ENCODE results near the gene SYNM. TPM values are rescaled to one million over a fixed set of nuclear protein-coding genes. Genes with fewer than 3 reads are reported as not detected.

Gene SYNM
- total RNA-seq, 2 donors from 2014 or later, result 1.4 to 2.7 TPM

- no peak for DNase-seq
- H3K36me3 Mint-ChIP-seq (ENCODE audit: low read depth), result peaks cover 2% of the 10 kb centered on the region
- H3K4me3 Mint-ChIP-seq, result no peak overlapping the region
- H3K4me1 Mint-ChIP-seq, result no peaks in the 10 kb centered on the region
- ATAC-seq, result no peak
- H3K27ac Mint-ChIP-seq, result no peak overlapping the region
- peaks cover 18% of the 10 kb centered on the region for H3K27me3 Mint-ChIP-seq
- H3K9me3 ChIP-seq (ENCODE audit: control insufficient read depth, low read length, poor library complexity, severe bottlenecking), result no peaks in the 10 kb centered on the region
Observed at GRCh38 chr15:99154271-99154670, 49.4 kb downstream of the SYNM start.

GRCh38 chr15:99155961-99156443, 51.1 kb downstream of the SYNM start:
- DNase-seq, result no peak
- H3K4me1 Mint-ChIP-seq, result no peaks in the 10 kb centered on the region
- H3K4me3 Mint-ChIP-seq, result no peak overlapping the region
- no peaks in the 10 kb centered on the region for H3K9me3 ChIP-seq (ENCODE audit: control insufficient read depth, low read length, poor library complexity, severe bottlenecking)
- peaks cover 12% of the 10 kb centered on the region for H3K27me3 Mint-ChIP-seq
- no peak for ATAC-seq
- H3K36me3 Mint-ChIP-seq (ENCODE audit: low read depth), result peaks cover 2% of the 10 kb centered on the region
- H3K27ac Mint-ChIP-seq, result no peak overlapping the region

- H3K9me3 ChIP-seq (ENCODE audit: control insufficient read depth, low read length, poor library complexity, severe bottlenecking), result no peaks in the 10 kb centered on the region
- peaks cover 7% of the 10 kb centered on the region for H3K27me3 Mint-ChIP-seq
- peaks cover 2% of the 10 kb centered on the region for H3K36me3 Mint-ChIP-seq (ENCODE audit: low read depth)
- no peaks in the 10 kb centered on the region for H3K4me1 Mint-ChIP-seq
- no peak overlapping the region for H3K27ac Mint-ChIP-seq
- DNase-seq (no peak), ATAC-seq (no peak)
- H3K4me3 Mint-ChIP-seq, result no peak overlapping the region
Observed at GRCh38 chr15:99157456-99157855, 52.6 kb downstream of the SYNM start.

- peaks cover 7% of the 10 kb centered on the region for H3K27me3 Mint-ChIP-seq
- DNase-seq (no peak), ATAC-seq (no peak)
- no peaks in the 10 kb centered on the region for H3K9me3 ChIP-seq (ENCODE audit: control insufficient read depth, low read length, poor library complexity, severe bottlenecking)
- H3K4me1 Mint-ChIP-seq, result peaks cover 3% of the 10 kb centered on the region
- H3K4me3 Mint-ChIP-seq, result no peak overlapping the region
- H3K27ac Mint-ChIP-seq, result no peak overlapping the region
- peaks cover 2% of the 10 kb centered on the region for H3K36me3 Mint-ChIP-seq (ENCODE audit: low read depth)
Observed at GRCh38 chr15:99158626-99159412, 53.9 kb downstream of the SYNM start.

- H3K27ac Mint-ChIP-seq, result peak overlapping the region; percentile 69
- DNase-seq, result no peak
- no peak overlapping the region for H3K4me3 Mint-ChIP-seq
- H3K4me1 Mint-ChIP-seq, result peaks cover 3% of the 10 kb centered on the region
- H3K27me3 Mint-ChIP-seq, result no peaks in the 10 kb centered on the region
- no peaks in the 10 kb centered on the region for H3K9me3 ChIP-seq (ENCODE audit: control insufficient read depth, low read length, poor library complexity, severe bottlenecking)
- peak; percentile 74 for ATAC-seq
- H3K36me3 Mint-ChIP-seq (ENCODE audit: low read depth), result no peaks in the 10 kb centered on the region
Observed at GRCh38 chr15:99163271-99164062, 58.6 kb downstream of the SYNM start.

GRCh38 chr15:99164119-99164518, 59.2 kb downstream of the SYNM start:
- no peaks in the 10 kb centered on the region for H3K9me3 ChIP-seq (ENCODE audit: control insufficient read depth, low read length, poor library complexity, severe bottlenecking)
- DNase-seq (no peak), ATAC-seq (no peak)
- Mint-ChIP-seq H3K27ac (no peak overlapping the region), H3K4me1 (peaks cover 3% of the 10 kb centered on the region), H3K36me3 (ENCODE audit: low read depth) (no peaks in the 10 kb centered on the region), H3K4me3 (no peak overlapping the region), H3K27me3 (no peaks in the 10 kb centered on the region)

GRCh38 chr15:99165020-99165790, 60.3 kb downstream of the SYNM start:
- peak overlapping the region; percentile 29 for H3K27ac Mint-ChIP-seq

GRCh38 chr15:99165956-99166689, 61.2 kb downstream of the SYNM start:
- Mint-ChIP-seq H3K27ac (no peak overlapping the region), H3K4me3 (no peak overlapping the region), H3K36me3 (ENCODE audit: low read depth) (no peaks in the 10 kb centered on the region), H3K4me1 (peaks cover 3% of the 10 kb centered on the region), H3K27me3 (no peaks in the 10 kb centered on the region)
- no peak for DNase-seq
- no peak for ATAC-seq
- no peaks in the 10 kb centered on the region for H3K9me3 ChIP-seq (ENCODE audit: control insufficient read depth, low read length, poor library complexity, severe bottlenecking)

More at GRCh38 chr15:99165020-99165790, 60.3 kb downstream of the SYNM start:
- no peaks in the 10 kb centered on the region for H3K36me3 Mint-ChIP-seq (ENCODE audit: low read depth)
- peaks cover 3% of the 10 kb centered on the region for H3K4me1 Mint-ChIP-seq
- DNase-seq, result no peak
- ATAC-seq, result no peak
- H3K9me3 ChIP-seq (ENCODE audit: control insufficient read depth, low read length, poor library complexity, severe bottlenecking), result no peaks in the 10 kb centered on the region
- no peaks in the 10 kb centered on the region for H3K27me3 Mint-ChIP-seq
- no peak overlapping the region for H3K4me3 Mint-ChIP-seq

GRCh38 chr15:99167201-99167600, 62.3 kb downstream of the SYNM start:
- H3K9me3 ChIP-seq (ENCODE audit: control insufficient read depth, low read length, poor library complexity, severe bottlenecking), result no peaks in the 10 kb centered on the region
- H3K4me1 Mint-ChIP-seq, result peaks cover 3% of the 10 kb centered on the region
- H3K27me3 Mint-ChIP-seq, result no peaks in the 10 kb centered on the region
- DNase-seq, result no peak
- no peak for ATAC-seq
- H3K4me3 Mint-ChIP-seq, result no peak overlapping the region
- H3K27ac Mint-ChIP-seq, result no peak overlapping the region
- H3K36me3 Mint-ChIP-seq (ENCODE audit: low read depth), result no peaks in the 10 kb centered on the region

- ATAC-seq (no peak), DNase-seq (no peak)
- Mint-ChIP-seq H3K4me3 (no peak overlapping the region), H3K36me3 (ENCODE audit: low read depth) (no peaks in the 10 kb centered on the region), H3K4me1 (peaks cover 3% of the 10 kb centered on the region), H3K27ac (no peak overlapping the region), H3K27me3 (no peaks in the 10 kb centered on the region)
- H3K9me3 ChIP-seq (ENCODE audit: control insufficient read depth, low read length, poor library complexity, severe bottlenecking), result no peaks in the 10 kb centered on the region
Observed at GRCh38 chr15:99167640-99168039, 62.8 kb downstream of the SYNM start.

GRCh38 chr15:99168601-99169580, 64.0 kb downstream of the SYNM start:
- ATAC-seq (no peak), DNase-seq (no peak)
- H3K27ac Mint-ChIP-seq, result peak overlapping the region; percentile 72
- no peaks in the 10 kb centered on the region for H3K4me1 Mint-ChIP-seq
- no peaks in the 10 kb centered on the region for H3K27me3 Mint-ChIP-seq
- H3K4me3 Mint-ChIP-seq, result no peak overlapping the region
- H3K9me3 ChIP-seq (ENCODE audit: control insufficient read depth, low read length, poor library complexity, severe bottlenecking), result no peaks in the 10 kb centered on the region
- H3K36me3 Mint-ChIP-seq (ENCODE audit: low read depth), result no peaks in the 10 kb centered on the region

All from T-helper 17 cell (primary cell).